ENCODE data around the gene ABHD2. TPM values are rescaled to one million over a fixed set of nuclear protein-coding genes. Genes with fewer than 3 reads are reported as not detected.

The ABHD2 gene
- total and polyA plus RNA-seq, 9 donors: 17.0 to 107 (median 89.5) TPM

GRCh38 chr15:89108835-89109234 is 20.6 kb downstream of the ABHD2 start:
- Histone ChIP-seq H3K27ac (no peak overlapping the region), H3K36me3 (no peaks in the 10 kb centered on the region), H3K4me3 (no peak overlapping the region), H3K9me3 (no peaks in the 10 kb centered on the region), H3K27me3 (no peaks in the 10 kb centered on the region), H3K4me1 (ENCODE audit: insufficient read depth) (peaks cover 20% of the 10 kb centered on the region)
- no peak for DNase-seq
- TF ChIP-seq CTCF (IDR thresholded peaks at IDR 0.05): no peak
- no peak for TF ChIP-seq POLR2A (IDR thresholded peaks at IDR 0.05)
- TF ChIP-seq EP300 (IDR thresholded peaks at IDR 0.05): no peak
- intact Hi-C loops (cut with DNase I): loop anchor here in 1 of 4 donors (10.0 kb wide), 1 partner anchor 66 kb away; no protein-coding TSS in a partner anchor
- 93 to 97% (median 94%) methylated on average over 4 of the region's 4 CpGs for WGBS, 3 donors

GRCh38 chr15:89109238-89109637 is 21.0 kb downstream of the ABHD2 start:
- peaks cover 17% of the 10 kb centered on the region for H3K4me1 ChIP-seq (ENCODE audit: insufficient read depth)
- intact Hi-C loops (cut with DNase I): loop anchor here in 1 of 4 donors (10.0 kb wide), 1 partner anchor 66 kb away; no protein-coding TSS in a partner anchor
- WGBS, 3 donors: 70 to 86% (median 78%) methylated on average over 4 of the region's 4 CpGs
- H3K36me3 ChIP-seq: no peaks in the 10 kb centered on the region
- no peak for DNase-seq
- TF ChIP-seq POLR2A (IDR thresholded peaks at IDR 0.05) (no peak), EP300 (IDR thresholded peaks at IDR 0.05) (no peak), CTCF (IDR thresholded peaks at IDR 0.05) (no peak)
- no peak overlapping the region for H3K27ac ChIP-seq
- no peak overlapping the region for H3K4me3 ChIP-seq
- no peaks in the 10 kb centered on the region for H3K27me3 ChIP-seq
- H3K9me3 ChIP-seq: no peaks in the 10 kb centered on the region

- no peaks in the 10 kb centered on the region for H3K9me3 ChIP-seq
- H3K36me3 ChIP-seq: no peaks in the 10 kb centered on the region
- WGBS, 3 donors: 92 to 95% (median 94%) methylated on average over 8 of the region's 8 CpGs
- no peak overlapping the region for H3K4me3 ChIP-seq
- intact Hi-C loops (cut with DNase I): no loop called here
- peaks cover 13% of the 10 kb centered on the region for H3K4me1 ChIP-seq (ENCODE audit: insufficient read depth)
- TF ChIP-seq CTCF (IDR thresholded peaks at IDR 0.05): no peak
- TF ChIP-seq POLR2A (IDR thresholded peaks at IDR 0.05): no peak
- DNase-seq: no peak
- H3K27me3 ChIP-seq: no peaks in the 10 kb centered on the region
- H3K27ac ChIP-seq: no peak overlapping the region
Measured at GRCh38 chr15:89110060-89110459, 21.8 kb downstream of the ABHD2 start.

- peaks cover 9% of the 10 kb centered on the region for H3K4me1 ChIP-seq (ENCODE audit: insufficient read depth)
- H3K27ac ChIP-seq: no peak overlapping the region
- H3K36me3 ChIP-seq: no peaks in the 10 kb centered on the region
- no peak for TF ChIP-seq CTCF (IDR thresholded peaks at IDR 0.05)
- TF ChIP-seq POLR2A (IDR thresholded peaks at IDR 0.05): no peak
- TF ChIP-seq EP300 (IDR thresholded peaks at IDR 0.05): no peak
- no peaks in the 10 kb centered on the region for H3K27me3 ChIP-seq
- no peak for DNase-seq
- H3K4me3 ChIP-seq: no peak overlapping the region
- intact Hi-C loops (cut with DNase I): no loop called here
- no peaks in the 10 kb centered on the region for H3K9me3 ChIP-seq
Measured at GRCh38 chr15:89111352-89111751, 23.1 kb downstream of the ABHD2 start.

- Histone ChIP-seq H3K36me3 (no peaks in the 10 kb centered on the region), H3K4me3 (no peak overlapping the region), H3K27ac (no peak overlapping the region), H3K27me3 (no peaks in the 10 kb centered on the region), H3K9me3 (no peaks in the 10 kb centered on the region), H3K4me1 (ENCODE audit: insufficient read depth) (peaks cover 7% of the 10 kb centered on the region)
- intact Hi-C loops (cut with DNase I): no loop called here
- no peak for DNase-seq
- 65 to 87% (median 81%) methylated on average over 4 of the region's 4 CpGs for WGBS, 3 donors
- TF ChIP-seq POLR2A (IDR thresholded peaks at IDR 0.05) (no peak), EP300 (IDR thresholded peaks at IDR 0.05) (no peak), CTCF (IDR thresholded peaks at IDR 0.05) (no peak)
Measured at GRCh38 chr15:89111961-89112340, 23.7 kb downstream of the ABHD2 start.

Data from ovary (tissue), 9 donors.